ENCODE results near the gene PRPS1. TPM values are rescaled to one million over a fixed set of nuclear protein-coding genes. Genes with fewer than 3 reads are reported as not detected.

The PRPS1 gene
- total RNA-seq, 3 donors from 2014 or later (not counting 1 experiment from before 2014, with no cell fraction given) = 43.7 to 51.5 (median 49.3) TPM

Other genes starting within 250 kb of the PRPS1 start
- 10 to 100 TPM in 1 of 3 donors, 1 to 10 TPM in 2; 6.0 to 12.4 (median 8.2) TPM for gene FRMPD3, start 178.9 kb upstream of the PRPS1 start, total RNA-seq
- 1,000 to 10,000 TPM in 2 of 3 donors, 100 to 1,000 TPM in 1; 895 to 1,800 (median 1,053) TPM for gene TSC22D3, start 147.3 kb downstream of the PRPS1 start, total RNA-seq
- gene NCBP2L, start 149.2 kb downstream of the PRPS1 start, total RNA-seq = under 1 TPM in 1 of 3 donors, not detected in 2; 0.18 TPM
- gene MID2, start 197.4 kb downstream of the PRPS1 start, total RNA-seq = 1 to 10 TPM; 1.4 to 6.0 (median 2.3) TPM